HG03280 (cell line): Measurements from ENCODE around the gene ZRANB2.

Source experiments
- ATAC-seq: cut with Tn5 transposase; IDR thresholded peaks from one replicate; pipeline ENCODE4 v1.9.1; 2021; ENCODE audit warnings: mild to moderate bottlenecking, moderate library complexity; ENCODE audit not compliant: unreplicated experiment

The ZRANB2 gene

GRCh38 chr1:71030026-71030425 is 50.8 kb downstream of the ZRANB2 start:
- ATAC-seq = no peak

- ATAC-seq = no peak
Observed at GRCh38 chr1:71028981-71029380, 51.9 kb downstream of the ZRANB2 start.

DNA sequence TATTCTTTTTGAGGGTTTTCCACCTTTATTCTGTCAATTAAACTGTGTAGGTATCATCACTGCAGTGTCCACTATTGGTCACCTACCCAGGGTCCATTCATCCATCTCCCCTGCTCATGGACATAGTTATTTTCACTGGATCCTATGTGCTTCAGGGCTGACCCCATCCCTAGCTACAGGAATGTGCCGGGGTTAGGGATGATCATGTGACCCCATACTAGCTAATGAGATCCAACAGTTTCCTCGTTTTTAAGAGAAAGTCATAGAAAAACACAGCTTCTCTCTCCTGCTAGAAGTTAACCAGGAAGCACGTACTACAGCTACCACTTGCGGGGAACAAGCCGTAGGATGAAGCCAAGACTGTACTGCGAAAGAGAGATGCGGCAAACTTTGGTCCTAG is 52.8 kb downstream of the ZRANB2 start:
- no peak for ATAC-seq

DNA sequence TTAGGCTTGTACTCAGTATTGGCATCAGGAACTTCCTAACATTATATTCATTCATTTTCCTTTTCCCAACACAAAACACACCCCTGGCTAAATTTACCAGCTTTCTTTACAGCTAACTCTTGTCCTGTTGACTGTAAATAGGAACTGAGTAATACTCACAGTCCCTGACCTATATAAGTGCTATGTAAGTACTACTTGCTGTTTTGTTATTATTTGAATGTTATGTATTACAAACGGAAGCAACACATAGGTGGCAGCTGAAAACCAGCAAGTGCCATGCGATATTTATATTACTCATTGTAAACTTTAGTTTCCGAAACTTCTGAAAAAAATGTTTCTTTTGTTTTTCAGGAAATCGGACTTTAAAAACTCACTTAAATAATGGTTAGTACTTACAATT is 54.7 kb downstream of the ZRANB2 start:
- ATAC-seq = no peak

DNA sequence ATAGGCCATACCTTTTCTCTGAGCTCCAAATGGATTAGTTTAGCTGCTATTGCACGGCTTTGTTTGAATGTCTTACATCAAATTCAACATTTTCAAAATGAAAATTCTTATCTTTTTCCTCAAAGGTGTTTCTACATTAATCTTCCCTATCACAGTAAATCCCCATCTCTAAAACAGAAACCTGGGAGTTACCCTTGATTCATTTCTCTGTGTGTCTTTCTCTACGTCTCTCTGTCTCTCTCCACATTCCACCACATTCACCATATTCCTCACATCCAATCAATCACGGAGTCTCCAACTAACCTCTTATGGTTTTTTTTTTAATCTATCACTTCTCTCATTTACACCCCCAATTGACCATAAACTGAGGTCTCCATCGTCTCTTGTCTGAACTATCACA is 57.3 kb downstream of the ZRANB2 start:
- no peak for ATAC-seq

DNA sequence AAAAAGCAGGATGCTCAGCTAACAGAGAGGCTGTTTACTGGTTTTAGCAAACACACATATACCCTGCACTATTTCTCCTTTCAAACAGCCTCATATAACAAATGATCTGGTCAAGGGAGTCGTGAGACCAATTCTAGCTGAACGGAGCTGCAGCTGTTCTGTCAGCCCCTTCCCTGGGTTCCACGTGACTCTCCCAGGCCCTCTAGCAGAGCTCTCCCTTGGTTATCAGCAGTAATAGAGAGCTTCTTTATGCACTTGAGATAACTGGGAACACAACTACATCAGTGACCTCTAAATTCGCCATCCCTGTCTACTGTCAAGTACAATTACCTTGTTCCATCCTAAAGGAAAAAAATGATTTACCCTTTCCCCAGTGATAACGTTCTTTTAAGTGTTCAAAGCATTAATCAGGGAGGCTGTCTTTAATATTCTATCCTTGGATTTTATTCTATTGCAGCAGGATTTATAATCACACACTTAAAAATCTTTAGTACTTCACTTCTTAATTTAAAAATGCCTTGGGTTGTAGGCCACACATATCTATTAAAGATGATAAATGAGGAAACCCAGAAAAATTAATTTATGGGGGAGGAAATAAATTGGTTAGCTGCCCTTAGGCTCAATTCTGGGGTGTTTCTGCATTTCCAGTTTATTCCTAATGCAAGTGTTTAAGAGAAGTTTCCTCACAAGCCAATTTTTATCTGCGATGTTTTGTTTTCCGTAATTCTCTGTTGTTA is 61.4 kb downstream of the ZRANB2 start:
- ATAC-seq = no peak

GRCh38 chr1:71018791-71019190 is 62.0 kb downstream of the ZRANB2 start:
- ATAC-seq = no peak

DNA sequence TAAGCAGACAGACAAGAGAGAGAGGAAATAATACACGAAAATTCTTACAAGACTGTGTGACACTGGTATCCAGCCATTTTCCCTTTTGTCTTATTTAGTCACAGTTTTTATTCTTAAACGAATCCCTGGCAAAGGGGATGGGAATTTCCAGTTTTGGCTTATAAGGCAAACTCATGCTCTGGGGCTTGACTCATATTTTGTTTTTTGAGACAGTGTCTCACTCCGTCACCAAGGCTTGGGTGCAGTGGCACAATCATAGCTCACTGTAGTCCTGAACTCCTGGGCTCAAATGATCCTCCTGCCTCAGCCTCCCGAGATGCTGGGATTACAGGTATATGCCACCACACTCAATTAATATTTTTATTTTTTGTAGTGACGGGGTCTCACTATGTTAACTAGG is 65.1 kb downstream of the ZRANB2 start:
- ATAC-seq = no peak

DNA sequence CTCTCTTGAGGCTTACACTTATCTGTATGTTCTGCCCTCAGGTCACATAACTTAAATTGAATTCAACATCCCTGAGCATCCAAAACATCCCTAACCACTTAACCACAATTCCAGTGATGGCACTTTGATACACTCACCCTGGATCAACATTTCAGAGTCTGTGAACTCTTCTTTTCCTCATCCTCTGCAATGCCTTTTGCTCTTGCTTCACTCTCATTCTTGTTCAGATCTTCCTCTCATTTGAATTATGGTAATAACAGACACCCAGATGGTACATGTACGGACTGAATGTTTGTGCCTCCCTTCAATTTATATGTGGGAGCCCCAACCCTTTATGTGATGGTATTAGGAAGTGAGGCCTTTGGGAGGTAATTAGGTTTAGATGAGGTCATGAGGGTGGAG is 66.7 kb downstream of the ZRANB2 start:
- no peak for ATAC-seq
